ENCODE measurements around the gene GNA14. TPM values are rescaled to one million over a fixed set of nuclear protein-coding genes. Genes with fewer than 3 reads are reported as not detected.

Gene GNA14
- total RNA-seq, 1 experiment from 2014 or later = 0.37 TPM

GRCh38 chr9:77438653-77439052 lies 209.5 kb downstream of the GNA14 start:
- DNase-seq = no peak
- H2AFZ ChIP-seq (ENCODE audit: low read length) = no peak overlapping the region
- no peak overlapping the region for H3K4ac ChIP-seq (ENCODE audit: low read depth, low read length)
- TF ChIP-seq, protein P1, sequence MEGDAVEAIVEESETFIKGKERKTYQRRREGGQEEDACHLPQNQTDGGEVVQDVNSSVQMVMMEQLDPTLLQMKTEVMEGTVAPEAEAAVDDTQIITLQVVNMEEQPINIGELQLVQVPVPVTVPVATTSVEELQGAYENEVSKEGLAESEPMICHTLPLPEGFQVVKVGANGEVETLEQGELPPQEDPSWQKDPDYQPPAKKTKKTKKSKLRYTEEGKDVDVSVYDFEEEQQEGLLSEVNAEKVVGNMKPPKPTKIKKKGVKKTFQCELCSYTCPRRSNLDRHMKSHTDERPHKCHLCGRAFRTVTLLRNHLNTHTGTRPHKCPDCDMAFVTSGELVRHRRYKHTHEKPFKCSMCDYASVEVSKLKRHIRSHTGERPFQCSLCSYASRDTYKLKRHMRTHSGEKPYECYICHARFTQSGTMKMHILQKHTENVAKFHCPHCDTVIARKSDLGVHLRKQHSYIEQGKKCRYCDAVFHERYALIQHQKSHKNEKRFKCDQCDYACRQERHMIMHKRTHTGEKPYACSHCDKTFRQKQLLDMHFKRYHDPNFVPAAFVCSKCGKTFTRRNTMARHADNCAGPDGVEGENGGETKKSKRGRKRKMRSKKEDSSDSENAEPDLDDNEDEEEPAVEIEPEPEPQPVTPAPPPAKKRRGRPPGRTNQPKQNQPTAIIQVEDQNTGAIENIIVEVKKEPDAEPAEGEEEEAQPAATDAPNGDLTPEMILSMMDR (conservative IDR thresholded peaks at IDR 0.05) = no peak
- H3K4me1 ChIP-seq (ENCODE audit: insufficient read depth, low read length) = peaks cover 5% of the 10 kb centered on the region; the same call in 1 of the 2 replicates
- no peak overlapping the region for H3K14ac ChIP-seq (ENCODE audit: insufficient read depth, low read length)
- no peak overlapping the region for H3T11ph ChIP-seq (ENCODE audit: low read length)
- H4K8ac ChIP-seq (replicated peaks; ENCODE audit: insufficient read length, low read depth, low read length) = no peak overlapping the region
- H3K56ac ChIP-seq (ENCODE audit: insufficient read length, low read depth, low read length) = no peak overlapping the region
- no CpG with 5 or more reads among the region's 3 CpGs for WGBS (ENCODE audit: extremely low coverage, insufficient read length, low lambda C conversion rate)
- H3K36me3 Mint-ChIP-seq (ENCODE audit: insufficient read depth in 1 of 3, low read depth in 3 of 3) = 0 out of 7 replicates have a peak, but pooled peaks cover 0 to 2% (median 0%) of the 10 kb centered on the region in 3 experiments
- no peak overlapping the region; a peak in 1 of 7 replicates for H3K27ac Mint-ChIP-seq
- H3K4me1 Mint-ChIP-seq = peaks cover 19 to 31% of the 10 kb centered on the region in 2 experiments
- H3K4me3 Mint-ChIP-seq = no peak overlapping the region
- H3K27me3 ChIP-seq (ENCODE audit: insufficient read depth, low read length) = no peaks in the 10 kb centered on the region
- H4K20me1 ChIP-seq (ENCODE audit: control insufficient read depth, insufficient read depth, insufficient read length) = no peaks in the 10 kb centered on the region
- no peak overlapping the region for H2BK20ac ChIP-seq (ENCODE audit: low read depth, low read length, poor library complexity, severe bottlenecking)
- H3K27me3 Mint-ChIP-seq (ENCODE audit: low read depth) = peaks cover 5% of the 10 kb centered on the region
- no peak overlapping the region for H4K91ac ChIP-seq (ENCODE audit: insufficient read length, low read depth, low read length)
- H3K9ac ChIP-seq (ENCODE audit: extremely low read depth, insufficient read length, low read length) = no peak overlapping the region
- H2AK5ac ChIP-seq (ENCODE audit: insufficient read length, low read length) = no peak overlapping the region
- H3K9me3 ChIP-seq (ENCODE audit: control insufficient read depth, low read depth, low read length) = no peaks in the 10 kb centered on the region
- no peaks in the 10 kb centered on the region for H3K79me2 ChIP-seq (ENCODE audit: insufficient read depth, low read length)
- H2BK12ac ChIP-seq (ENCODE audit: insufficient read length, low read depth, low read length) = no peak overlapping the region
- H2BK5ac ChIP-seq (ENCODE audit: insufficient read length, low read length) = no peak overlapping the region
- no peak overlapping the region for H4K5ac ChIP-seq (ENCODE audit: insufficient read length, low read depth, low read length)
- no peak overlapping the region for H3K23ac ChIP-seq (ENCODE audit: insufficient read length, low read depth, low read length)
- H3K27ac ChIP-seq (ENCODE audit: insufficient read length, low read depth, low read length) = no peak overlapping the region
- peaks cover 0 to 1% of the 10 kb centered on the region in 2 experiments; a peak in 1 of 5 replicates for H3K9me3 Mint-ChIP-seq
- H3K4me2 ChIP-seq (ENCODE audit: insufficient read depth, insufficient read length, low read length) = no peak overlapping the region
- no peak overlapping the region for H2BK15ac ChIP-seq (ENCODE audit: low read depth, low read length)
- H3K79me1 ChIP-seq (ENCODE audit: insufficient read depth, low read depth, low read length, poor library complexity, severe bottlenecking) = no peaks in the 10 kb centered on the region
- H3K18ac ChIP-seq (ENCODE audit: insufficient read length, low read depth, low read length) = no peak overlapping the region
- H2BK120ac ChIP-seq (ENCODE audit: low read depth, low read length, poor library complexity, severe bottlenecking) = no peak overlapping the region
- H3K23me2 ChIP-seq (ENCODE audit: insufficient read length, low read depth, low read length, poor library complexity, severe bottlenecking) = no peaks in the 10 kb centered on the region
